ENCODE measurements around the gene SFT2D2.

Gene SFT2D2

GRCh38 chr1:168285971-168286927 lies 60.4 kb downstream of the SFT2D2 start:
- Histone ChIP-seq H3F3A (ENCODE audit: insufficient read depth, low read length) (peaks cover 6% of the 10 kb centered on the region), H3K9ac (ENCODE audit: low read length) (no peak overlapping the region), H3K4me3 (ENCODE audit: low read length) (no peak overlapping the region), H3K79me2 (ENCODE audit: low read length) (no peaks in the 10 kb centered on the region), H3K4me1 (ENCODE audit: low read length) (peaks cover 34% of the 10 kb centered on the region), H3K27ac (ENCODE audit: low read length) (no peak overlapping the region; the same call in 1 of the 2 replicates), H3K27me3 (replicated peaks; ENCODE audit: insufficient read depth, low read length) (peaks cover 9% of the 10 kb centered on the region), H2AFZ (ENCODE audit: low read length) (no peak overlapping the region), H3K9me3 (replicated peaks; ENCODE audit: insufficient read depth, low read length) (no peaks in the 10 kb centered on the region), H3K36me3 (replicated peaks; ENCODE audit: insufficient read depth, low read length) (no peaks in the 10 kb centered on the region), H3K9me2 (replicated peaks; ENCODE audit: insufficient read depth, low read length) (no peaks in the 10 kb centered on the region), H3K4me2 (ENCODE audit: low read depth, low read length) (peak overlapping the region; percentile 22), H4K20me1 (ENCODE audit: insufficient read depth, low read length) (no peaks in the 10 kb centered on the region)
- TF ChIP-seq EZH2phosphoT487 (IDR thresholded peaks at IDR 0.05; ENCODE audit: low read length) (no peak), EZH2 (optimal IDR thresholded peaks at IDR 0.05; ENCODE audit: low read depth, low read length) (no peak), CTCF (IDR thresholded peaks at IDR 0.05; ENCODE audit: low read length) (no peak; the same call in none of the 2 replicates)
- DNase-seq = no peak

- Histone ChIP-seq H3K27me3 (replicated peaks; ENCODE audit: insufficient read depth, low read length) (peaks cover 9% of the 10 kb centered on the region), H3K27ac (ENCODE audit: low read length) (no peak overlapping the region; the same call in 1 of the 2 replicates), H3K4me1 (ENCODE audit: low read length) (peaks cover 44% of the 10 kb centered on the region), H4K20me1 (ENCODE audit: insufficient read depth, low read length) (no peaks in the 10 kb centered on the region), H3K4me3 (ENCODE audit: low read length) (no peak overlapping the region), H2AFZ (ENCODE audit: low read length) (no peak overlapping the region), H3K79me2 (ENCODE audit: low read length) (no peaks in the 10 kb centered on the region), H3K9ac (ENCODE audit: low read length) (no peak overlapping the region), H3K9me2 (replicated peaks; ENCODE audit: insufficient read depth, low read length) (no peaks in the 10 kb centered on the region), H3F3A (ENCODE audit: insufficient read depth, low read length) (peaks cover 12% of the 10 kb centered on the region), H3K4me2 (ENCODE audit: low read depth, low read length) (peak overlapping the region; percentile 22), H3K9me3 (replicated peaks; ENCODE audit: insufficient read depth, low read length) (no peaks in the 10 kb centered on the region), H3K36me3 (replicated peaks; ENCODE audit: insufficient read depth, low read length) (no peaks in the 10 kb centered on the region)
- TF ChIP-seq EZH2 (optimal IDR thresholded peaks at IDR 0.05; ENCODE audit: low read depth, low read length) (no peak), CTCF (IDR thresholded peaks at IDR 0.05; ENCODE audit: low read length) (no peak)
- DNase-seq = peak; percentile 80
These were observed 61.4 kb downstream of the SFT2D2 start for GRCh38 chr1:168287237-168287664.

GRCh38 chr1:168288311-168289052 lies 62.7 kb downstream of the SFT2D2 start:
- Histone ChIP-seq H3K36me3 (replicated peaks; ENCODE audit: insufficient read depth, low read length) (no peaks in the 10 kb centered on the region), H3K79me2 (ENCODE audit: low read length) (no peaks in the 10 kb centered on the region), H3K27ac (ENCODE audit: low read length) (no peak overlapping the region), H3K9ac (ENCODE audit: low read length) (no peak overlapping the region), H3K9me3 (replicated peaks; ENCODE audit: insufficient read depth, low read length) (no peaks in the 10 kb centered on the region), H3K4me1 (ENCODE audit: low read length) (peaks cover 44% of the 10 kb centered on the region), H3K27me3 (replicated peaks; ENCODE audit: insufficient read depth, low read length) (peaks cover 17% of the 10 kb centered on the region), H4K20me1 (ENCODE audit: insufficient read depth, low read length) (no peaks in the 10 kb centered on the region), H3K4me3 (ENCODE audit: low read length) (no peak overlapping the region), H3K4me2 (ENCODE audit: low read depth, low read length) (no peak overlapping the region), H2AFZ (ENCODE audit: low read length) (no peak overlapping the region), H3K9me2 (replicated peaks; ENCODE audit: insufficient read depth, low read length) (no peaks in the 10 kb centered on the region), H3F3A (ENCODE audit: insufficient read depth, low read length) (peaks cover 12% of the 10 kb centered on the region)
- no peak for DNase-seq
- TF ChIP-seq CTCF (IDR thresholded peaks at IDR 0.05; ENCODE audit: low read length) (no peak), EZH2phosphoT487 (IDR thresholded peaks at IDR 0.05; ENCODE audit: low read length) (no peak), EZH2 (optimal IDR thresholded peaks at IDR 0.05; ENCODE audit: low read depth, low read length) (no peak)
